Measurements from ENCODE around the gene KIAA1328.

DNA sequence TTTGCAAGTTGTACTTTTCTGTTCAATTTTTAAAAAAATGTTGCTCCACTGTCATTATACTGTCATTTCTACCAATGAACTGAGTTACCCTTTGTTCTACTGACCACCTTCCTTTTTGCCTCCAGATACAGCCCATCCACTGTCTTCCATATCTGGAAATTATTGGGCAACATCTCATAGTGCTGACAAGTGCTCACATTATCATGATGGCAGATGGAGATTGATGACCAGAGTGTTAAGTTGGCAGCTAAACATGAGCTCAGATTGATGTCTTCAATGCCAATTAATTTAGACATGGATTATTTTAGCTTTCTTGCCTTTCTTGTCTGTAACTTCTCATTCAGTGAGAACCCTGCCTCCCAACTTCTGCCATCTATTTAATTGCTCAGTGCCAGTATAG lies 76.6 kb downstream of the KIAA1328 start:
- TF ChIP-seq POLR2A (IDR thresholded peaks at IDR 0.05) (no peak), EP300 (IDR thresholded peaks at IDR 0.05) (no peak)
- TF ChIP-seq, protein P1, sequence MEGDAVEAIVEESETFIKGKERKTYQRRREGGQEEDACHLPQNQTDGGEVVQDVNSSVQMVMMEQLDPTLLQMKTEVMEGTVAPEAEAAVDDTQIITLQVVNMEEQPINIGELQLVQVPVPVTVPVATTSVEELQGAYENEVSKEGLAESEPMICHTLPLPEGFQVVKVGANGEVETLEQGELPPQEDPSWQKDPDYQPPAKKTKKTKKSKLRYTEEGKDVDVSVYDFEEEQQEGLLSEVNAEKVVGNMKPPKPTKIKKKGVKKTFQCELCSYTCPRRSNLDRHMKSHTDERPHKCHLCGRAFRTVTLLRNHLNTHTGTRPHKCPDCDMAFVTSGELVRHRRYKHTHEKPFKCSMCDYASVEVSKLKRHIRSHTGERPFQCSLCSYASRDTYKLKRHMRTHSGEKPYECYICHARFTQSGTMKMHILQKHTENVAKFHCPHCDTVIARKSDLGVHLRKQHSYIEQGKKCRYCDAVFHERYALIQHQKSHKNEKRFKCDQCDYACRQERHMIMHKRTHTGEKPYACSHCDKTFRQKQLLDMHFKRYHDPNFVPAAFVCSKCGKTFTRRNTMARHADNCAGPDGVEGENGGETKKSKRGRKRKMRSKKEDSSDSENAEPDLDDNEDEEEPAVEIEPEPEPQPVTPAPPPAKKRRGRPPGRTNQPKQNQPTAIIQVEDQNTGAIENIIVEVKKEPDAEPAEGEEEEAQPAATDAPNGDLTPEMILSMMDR (IDR thresholded peaks at IDR 0.05): no peak

Data from tibial nerve (tissue), 4 donors.